NCI-H146 (cell line): ENCODE results near the gene PLXNA1.
A peak's percentile ranks its signal among the peaks of the same experiment; 100 is the strongest.

Experiments used
- DNase-seq: peaks from one replicate; lab custom pipeline; 2025; lab: John Stamatoyannopoulos, UW

Gene PLXNA1

GRCh38 chr3:126952983-126953660, 29.8 kb upstream of the PLXNA1 start:
- no peak for DNase-seq

GRCh38 chr3:126954141-126954842, 28.6 kb upstream of the PLXNA1 start:
- DNase-seq, result no peak

GRCh38 chr3:126955004-126955790, 27.7 kb upstream of the PLXNA1 start:
- DNase-seq, result no peak

GRCh38 chr3:126956361-126956760, 26.6 kb upstream of the PLXNA1 start:
- no peak for DNase-seq

GRCh38 chr3:126956866-126957650, 25.9 kb upstream of the PLXNA1 start:
- no peak for DNase-seq

GRCh38 chr3:126957776-126958637, 24.9 kb upstream of the PLXNA1 start:
- DNase-seq, result no peak

GRCh38 chr3:126958638-126959085, 24.3 kb upstream of the PLXNA1 start:
- no peak for DNase-seq

GRCh38 chr3:126959136-126959920, 23.6 kb upstream of the PLXNA1 start:
- no peak for DNase-seq

- peak; percentile 81 for DNase-seq
Observed at GRCh38 chr3:126959921-126960603, 22.9 kb upstream of the PLXNA1 start.

- DNase-seq, result no peak
Observed at GRCh38 chr3:126960604-126960995, 22.3 kb upstream of the PLXNA1 start.

- no peak for DNase-seq
Observed at GRCh38 chr3:126961191-126961790, 21.6 kb upstream of the PLXNA1 start.

GRCh38 chr3:126961791-126962461, 21.0 kb upstream of the PLXNA1 start:
- no peak for DNase-seq

- no peak for DNase-seq
Observed at GRCh38 chr3:126962756-126963155, 20.2 kb upstream of the PLXNA1 start.

- no peak for DNase-seq
Observed at GRCh38 chr3:126963261-126964190, 19.4 kb upstream of the PLXNA1 start.

GRCh38 chr3:126964261-126964660, 18.7 kb upstream of the PLXNA1 start:
- no peak for DNase-seq

- no peak for DNase-seq
Observed at GRCh38 chr3:126964950-126965349, 18.0 kb upstream of the PLXNA1 start.

- DNase-seq, result no peak
Observed at GRCh38 chr3:126965526-126966080, 17.3 kb upstream of the PLXNA1 start.
